HG03097 (cell line): ENCODE measurements around the gene TTC33.
A peak's percentile ranks its signal among the peaks of the same experiment; 100 is the strongest.

Experiments used
- ATAC-seq: cut with Tn5 transposase; IDR thresholded peaks from one replicate; pipeline ENCODE4 v1.9.1; 2021; ENCODE audit not compliant: unreplicated experiment, low FRiP score

Gene TTC33

DNA sequence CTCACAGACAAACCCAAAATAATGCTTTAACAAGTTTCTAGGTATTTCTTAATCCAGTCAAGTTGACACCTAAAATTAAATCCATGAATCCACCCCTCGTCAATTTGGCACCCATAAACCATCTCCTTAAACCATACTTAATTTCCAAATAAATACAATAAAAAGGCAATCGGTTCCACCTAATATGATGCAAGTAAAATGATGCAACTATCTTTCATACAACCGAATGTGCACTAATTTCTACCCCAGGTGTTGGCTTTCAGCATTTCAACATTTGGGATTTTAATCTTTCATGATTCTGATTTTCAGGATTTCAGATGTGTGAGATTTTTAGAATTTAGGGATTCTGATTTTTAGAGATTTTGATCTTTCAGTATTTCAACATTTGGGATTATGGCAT, 25.1 kb upstream of the TTC33 start:
- no peak for ATAC-seq

DNA sequence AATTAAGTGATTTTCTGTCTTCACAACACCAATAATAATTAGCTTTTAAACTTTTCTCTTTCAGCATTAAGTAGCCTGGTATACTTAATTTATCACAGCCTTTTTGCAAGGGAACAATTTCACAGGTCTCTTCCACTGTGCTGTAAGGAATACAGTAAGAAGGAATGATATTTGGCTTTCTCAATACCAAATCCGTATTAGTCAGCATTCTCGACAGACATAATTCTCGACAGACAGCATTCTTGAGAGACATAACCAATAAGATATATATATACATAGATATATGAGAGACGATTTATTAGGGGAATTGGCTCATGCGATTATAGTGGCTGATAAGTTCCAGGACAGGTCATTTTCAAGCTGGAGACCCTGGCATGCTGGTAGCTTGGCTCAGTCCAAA, 24.4 kb upstream of the TTC33 start:
- ATAC-seq, result no peak

DNA sequence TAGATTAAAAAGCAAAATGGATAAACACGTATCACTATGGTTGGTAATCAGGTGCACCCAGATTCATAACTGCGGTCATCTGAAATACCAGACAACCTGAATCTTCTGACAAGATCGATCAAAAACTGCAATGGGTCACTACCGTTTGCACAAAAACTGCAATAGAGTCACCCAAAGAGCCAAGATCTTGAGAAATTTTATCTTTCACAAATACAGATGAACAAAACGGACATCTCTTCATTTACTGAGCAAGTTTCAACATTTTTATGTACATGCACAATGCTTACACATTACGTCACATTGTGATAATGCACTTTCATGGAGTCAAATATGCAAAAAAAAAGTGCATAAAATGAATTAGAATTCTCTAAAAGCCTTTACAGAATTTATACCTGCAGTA, 23.8 kb upstream of the TTC33 start:
- no peak for ATAC-seq

DNA sequence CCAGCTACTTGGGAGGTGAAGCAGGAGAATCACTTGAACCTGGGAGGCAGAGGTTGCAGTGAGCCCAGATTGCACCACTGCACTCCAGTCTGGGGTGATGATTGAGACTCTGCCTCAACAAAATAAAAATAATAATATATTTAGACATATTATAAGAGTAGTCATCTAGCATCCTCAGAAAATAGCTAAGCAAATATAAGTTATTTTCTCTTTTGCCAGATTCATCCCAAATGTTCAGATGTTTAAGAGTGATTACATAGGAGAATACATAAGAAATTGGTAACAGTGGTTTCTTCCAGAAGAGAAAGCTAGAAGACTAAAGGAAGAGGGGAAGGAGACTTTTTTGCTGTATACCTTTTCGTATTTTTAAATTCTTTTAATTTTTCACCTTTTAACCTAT, 22.4 kb upstream of the TTC33 start:
- no peak for ATAC-seq

DNA sequence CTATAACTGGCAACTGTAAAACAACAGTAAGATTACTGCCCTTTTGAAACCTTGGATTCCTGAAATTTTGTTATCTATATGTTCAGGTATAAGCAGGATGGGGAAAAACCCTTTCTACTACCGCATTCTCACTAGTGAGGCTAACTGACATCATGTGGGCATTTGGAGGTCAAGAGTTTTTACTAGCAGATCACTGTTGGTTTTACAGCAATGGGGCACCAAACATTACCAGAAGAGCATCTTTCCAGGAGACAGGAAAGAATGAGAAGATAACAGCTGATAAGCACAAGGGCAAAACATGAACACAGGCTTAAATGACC, 20.9 kb upstream of the TTC33 start:
- ATAC-seq, result no peak

DNA sequence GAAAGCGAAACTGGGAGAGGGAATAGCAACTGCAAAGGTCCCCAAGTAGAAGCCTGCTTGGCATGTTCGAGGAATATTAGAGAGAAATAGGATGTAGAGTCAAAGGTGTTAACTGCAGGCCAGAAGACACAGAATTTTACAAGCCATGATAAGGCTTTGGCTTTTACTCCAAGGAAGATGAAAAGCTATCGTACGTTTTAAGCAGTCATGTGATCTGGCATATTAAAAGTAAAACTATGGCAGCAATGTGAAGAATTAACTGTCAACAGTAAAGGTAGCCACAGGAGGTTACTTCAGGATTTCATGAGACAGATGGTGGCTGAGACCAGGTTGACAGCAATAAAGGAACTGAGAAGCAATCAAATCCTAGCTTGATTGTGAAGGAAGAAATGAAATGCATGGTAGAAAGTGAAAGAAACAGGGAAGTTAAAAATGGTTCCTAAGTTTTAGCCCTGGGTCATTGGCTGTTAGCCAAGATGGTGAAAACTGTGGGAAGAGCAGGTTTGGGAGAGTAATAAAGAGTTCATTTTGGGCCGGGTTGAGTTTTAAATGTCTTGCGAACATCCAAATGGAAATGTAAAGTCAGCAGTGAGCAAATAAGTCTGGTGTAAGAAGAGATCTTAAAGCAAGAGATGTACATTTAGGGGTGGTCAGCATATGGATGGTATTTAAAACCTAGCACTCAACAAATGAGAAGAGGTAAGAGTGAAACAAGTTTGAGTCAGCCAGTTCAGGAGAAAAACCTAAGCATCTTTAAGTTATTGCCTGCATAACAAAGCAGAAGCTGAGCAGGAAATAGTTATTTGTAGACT, 20.3 kb upstream of the TTC33 start:
- no peak for ATAC-seq

DNA sequence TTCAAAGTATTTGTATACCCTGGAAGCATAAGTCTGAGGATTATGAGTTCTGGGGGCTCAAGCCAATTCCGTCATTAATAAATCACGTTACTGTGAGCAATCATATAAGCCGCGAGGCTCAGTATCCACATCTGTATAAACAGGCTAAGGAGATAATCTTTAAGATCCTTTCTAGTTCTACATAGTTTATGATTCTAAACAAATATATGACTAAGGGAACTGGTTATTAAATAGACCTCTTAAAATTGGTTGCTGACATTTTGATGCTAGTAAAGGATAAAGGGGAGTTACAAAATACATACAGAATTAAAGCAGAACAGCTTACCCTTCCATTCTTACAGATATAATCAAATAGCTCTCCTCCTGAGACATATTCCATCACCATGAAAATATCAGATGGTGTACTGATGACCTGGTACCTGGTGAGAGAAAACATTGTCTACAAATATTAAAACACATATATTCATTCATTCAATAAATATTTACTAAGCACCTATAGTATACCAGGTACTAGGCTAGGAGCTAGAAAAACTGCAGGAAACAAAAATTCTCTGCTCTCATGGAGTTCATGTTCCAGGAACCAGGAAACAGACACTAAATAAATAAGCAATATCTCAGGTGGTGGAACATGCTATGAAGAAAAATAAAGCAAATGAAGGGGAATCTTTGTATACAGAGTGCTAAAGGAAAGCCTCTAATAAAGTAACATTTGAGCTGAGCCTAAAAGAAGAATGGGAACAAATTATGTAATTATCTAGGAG, 19.5 kb upstream of the TTC33 start:
- ATAC-seq, result no peak

DNA sequence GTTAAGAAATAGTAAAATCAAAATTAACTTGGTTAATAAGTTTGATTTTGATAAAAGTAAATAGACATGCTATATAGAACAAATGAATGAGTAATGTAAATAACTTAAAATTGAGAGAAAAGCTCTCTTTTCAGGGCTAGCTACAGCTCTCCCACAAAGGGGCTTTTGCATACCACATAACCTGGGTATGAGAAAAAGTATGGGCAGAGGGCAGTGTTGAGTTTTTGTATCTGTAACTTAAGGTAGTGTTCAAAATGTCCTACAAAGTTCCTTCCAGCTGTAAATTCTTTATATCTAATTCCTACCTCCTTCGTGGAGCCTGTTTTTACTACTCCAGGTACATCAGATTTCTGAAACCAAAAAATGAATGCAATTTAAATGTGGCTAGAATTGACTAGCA, 18.9 kb upstream of the TTC33 start:
- no peak for ATAC-seq

DNA sequence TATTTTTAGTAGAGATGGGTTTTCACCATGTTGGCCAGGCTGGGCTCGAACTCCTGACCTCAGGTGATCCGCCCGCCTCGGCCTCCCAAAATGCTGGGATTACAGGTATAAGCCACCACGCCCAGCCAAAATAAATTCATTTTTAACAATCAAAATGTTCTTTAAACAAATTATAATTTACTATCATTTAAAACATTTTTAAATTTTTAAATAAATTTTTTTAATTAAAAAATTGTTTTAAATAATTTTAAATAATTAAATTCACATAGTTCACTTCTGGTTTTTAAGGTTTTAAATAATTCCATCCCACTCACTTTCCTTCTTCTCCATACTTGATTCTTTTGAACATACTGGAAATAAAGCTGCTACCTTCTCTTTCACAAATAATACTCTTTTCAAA, 15.0 kb upstream of the TTC33 start:
- no peak for ATAC-seq

DNA sequence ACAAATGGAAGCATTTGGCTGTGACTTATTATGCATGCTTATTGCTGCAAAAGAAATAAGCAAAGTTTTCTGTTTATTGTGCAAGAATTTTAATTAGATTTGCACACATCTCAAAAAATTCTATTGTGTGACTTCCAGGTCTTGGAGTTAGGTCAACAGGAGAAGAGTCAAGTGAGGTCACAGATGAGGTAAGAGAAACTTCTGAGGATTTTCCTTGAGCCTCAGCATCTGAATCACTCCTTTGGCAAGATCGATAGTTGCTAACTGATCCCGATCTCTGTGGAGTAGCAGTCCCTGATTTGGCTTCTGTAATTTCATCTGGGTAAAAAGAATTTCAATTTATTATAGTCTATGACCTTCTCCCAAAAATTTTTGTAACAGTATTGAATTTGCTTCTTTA, 6.9 kb upstream of the TTC33 start:
- ATAC-seq, result no peak

DNA sequence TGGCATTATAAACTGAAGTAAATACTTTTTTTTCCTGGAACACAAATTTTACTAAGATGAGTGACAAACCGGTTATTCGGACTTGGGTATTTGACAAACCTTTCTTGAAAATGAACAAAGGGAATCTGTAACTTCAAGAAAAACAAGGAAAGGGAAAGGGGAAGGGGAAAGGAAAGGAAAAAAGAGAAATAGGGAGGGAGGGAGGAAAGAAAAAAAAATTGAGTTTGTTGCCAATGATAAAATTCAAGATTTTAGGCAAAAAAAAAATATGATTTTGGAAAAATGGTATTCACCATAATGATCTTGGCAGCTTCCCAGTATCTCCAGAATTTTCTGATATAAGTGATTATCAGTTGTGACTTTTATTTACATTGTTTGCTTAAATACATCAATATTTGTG, 1.6 kb upstream of the TTC33 start:
- no peak for ATAC-seq

DNA sequence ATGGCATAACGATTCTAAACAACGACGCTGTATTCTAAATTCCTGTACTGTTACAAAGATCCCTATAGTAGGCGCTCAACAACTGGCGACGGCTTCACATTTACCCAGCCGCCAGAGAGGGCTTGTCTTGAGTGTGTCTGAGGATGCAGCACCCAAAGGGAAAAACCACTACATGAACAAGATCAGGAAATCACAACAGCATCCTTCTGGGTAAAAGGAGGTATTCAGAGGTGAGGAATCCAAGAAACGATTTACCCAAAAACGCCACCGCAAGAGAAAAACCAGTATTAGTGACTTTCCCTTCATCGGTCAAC, 711 bp downstream of the TTC33 start:
- ATAC-seq, result peak; percentile 66

DNA sequence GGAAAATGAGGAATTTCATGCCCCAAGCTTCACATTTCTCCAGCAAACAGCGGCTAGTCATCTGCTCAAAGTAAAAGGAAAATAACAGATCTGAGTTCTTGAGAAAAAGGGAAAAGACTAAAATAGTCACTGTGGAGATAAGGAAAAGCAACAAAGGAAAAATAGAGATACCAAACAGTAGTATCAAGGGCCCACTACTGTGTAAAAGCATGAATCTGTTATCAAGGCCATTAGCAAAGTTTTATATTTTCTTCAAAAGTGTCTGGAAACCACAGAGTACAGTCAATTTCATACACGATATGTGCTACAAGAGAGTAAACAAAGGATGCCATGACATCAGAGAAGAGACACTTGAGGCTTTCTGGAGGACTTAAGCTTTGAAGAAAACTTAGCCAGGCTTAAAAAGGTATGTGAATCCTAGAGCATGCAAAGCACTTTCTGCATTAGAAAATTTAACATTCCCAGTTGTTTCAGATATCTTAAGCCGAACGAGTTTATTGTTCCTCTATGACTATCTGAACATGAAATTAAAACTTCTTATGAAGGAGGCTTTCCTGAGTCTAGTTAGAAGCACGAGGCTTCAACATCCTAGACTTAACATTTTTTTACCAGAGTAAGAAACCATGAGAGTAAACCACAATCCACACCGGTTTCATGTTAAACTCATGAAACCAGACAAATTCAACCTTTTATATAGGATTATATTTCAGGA, 1.2 kb downstream of the TTC33 start:
- peak; percentile 14 for ATAC-seq

DNA sequence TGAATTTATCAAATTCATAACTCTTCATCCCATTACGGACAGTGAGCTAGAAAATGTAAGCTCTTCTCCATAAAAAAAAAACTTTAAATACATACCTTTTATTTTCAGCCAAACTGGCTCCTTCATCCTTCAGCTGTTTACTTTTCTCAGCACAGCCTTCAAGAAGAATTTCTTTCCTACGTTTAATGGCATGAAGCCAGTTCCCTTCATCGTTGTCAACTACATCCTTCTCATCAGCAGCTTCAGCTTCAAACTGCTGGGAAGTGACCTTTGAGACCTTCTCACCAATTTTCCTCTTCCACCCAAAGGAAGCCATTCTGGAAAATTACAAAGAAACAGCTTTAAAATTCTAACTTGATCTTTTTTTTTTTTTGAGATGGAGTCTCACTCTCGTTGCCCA, 9.1 kb downstream of the TTC33 start:
- ATAC-seq, result no peak

DNA sequence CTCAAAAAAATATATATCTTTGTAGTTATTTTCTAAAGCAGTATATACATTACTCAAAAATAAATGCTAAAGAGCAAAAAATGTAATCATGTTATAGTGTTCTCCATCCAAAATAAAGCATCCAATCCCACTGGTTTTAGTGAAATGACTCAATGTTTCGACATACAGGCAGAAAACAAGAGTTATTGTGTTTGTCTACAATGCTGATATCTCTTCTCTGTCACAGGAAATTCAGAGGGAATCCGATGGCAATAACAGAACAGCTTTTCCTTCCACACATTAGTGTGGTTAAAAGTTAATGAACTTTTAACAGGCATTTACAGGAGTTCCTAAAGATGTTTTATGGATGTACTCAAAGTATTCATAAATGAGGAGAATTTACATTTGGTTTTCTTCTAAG, 12.0 kb downstream of the TTC33 start:
- ATAC-seq, result no peak

DNA sequence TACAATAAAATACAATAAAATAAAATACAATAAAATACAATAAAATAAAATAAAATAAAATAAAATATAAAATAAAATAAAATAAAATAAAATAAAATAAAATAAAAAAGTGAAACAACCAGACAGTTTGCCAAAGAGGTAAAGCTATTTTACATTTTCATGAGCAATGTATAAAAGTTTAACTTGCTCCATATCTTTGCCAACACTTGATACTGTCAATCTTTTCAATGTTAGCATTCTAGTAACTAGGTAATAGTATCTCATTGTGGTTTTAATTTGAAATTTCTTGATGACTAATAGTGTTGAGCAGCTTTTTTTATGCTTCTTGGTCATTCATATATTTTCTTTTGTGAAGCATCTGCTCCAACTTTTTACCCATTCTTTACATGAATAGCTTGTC, 17.3 kb downstream of the TTC33 start:
- no peak for ATAC-seq

DNA sequence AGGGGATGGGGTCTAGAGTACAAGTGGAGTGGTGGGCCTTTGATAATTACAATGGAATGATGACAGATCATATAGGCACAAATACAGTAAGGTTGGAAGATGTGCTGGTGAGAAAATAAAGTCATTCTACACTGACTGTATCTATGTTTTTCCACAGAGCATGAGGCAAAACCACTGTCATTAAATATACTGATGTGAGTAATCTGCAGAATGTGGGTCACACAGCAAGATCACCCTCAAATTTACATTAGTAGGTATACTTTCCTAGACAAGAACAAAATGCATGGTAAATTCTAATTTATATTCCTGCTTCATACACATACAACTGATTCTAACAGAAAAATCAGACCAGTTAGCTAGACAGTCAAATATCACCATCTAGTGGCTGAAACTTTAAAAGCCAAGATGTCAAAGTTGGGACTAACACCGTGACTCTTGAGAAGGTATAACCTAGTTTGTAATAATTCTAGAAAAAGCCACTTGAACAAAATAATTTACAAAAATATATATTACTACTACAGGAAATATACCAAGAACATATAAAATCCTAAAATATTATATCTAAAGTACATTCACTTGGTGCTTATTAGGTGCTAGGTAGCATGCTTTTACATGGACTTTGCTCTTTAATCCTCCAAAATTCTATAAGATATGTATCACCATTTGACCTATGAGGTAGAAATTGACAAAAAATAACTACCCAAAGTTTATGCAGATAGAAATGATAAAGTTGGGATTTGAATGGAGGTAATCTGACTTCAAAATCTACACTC, 19.5 kb downstream of the TTC33 start:
- no peak for ATAC-seq

DNA sequence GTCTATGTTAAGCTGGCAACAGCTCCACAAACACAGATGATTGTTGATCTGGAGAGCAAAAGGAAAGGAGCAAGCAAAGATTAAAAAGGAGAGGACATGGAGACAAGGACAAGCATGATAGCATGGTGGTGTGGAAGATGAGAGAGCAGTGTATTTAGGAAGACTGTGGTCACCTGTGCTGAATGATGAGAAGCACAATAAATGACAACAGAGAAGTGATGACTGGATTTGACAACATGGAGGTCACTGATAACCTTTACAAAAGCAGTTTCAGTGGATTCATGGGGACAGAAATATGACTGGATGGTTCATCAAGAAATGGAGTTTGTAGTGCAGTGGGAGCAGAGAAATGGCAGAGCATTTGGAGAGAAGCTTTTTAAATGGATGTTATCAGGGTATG, 20.2 kb downstream of the TTC33 start:
- ATAC-seq, result no peak

DNA sequence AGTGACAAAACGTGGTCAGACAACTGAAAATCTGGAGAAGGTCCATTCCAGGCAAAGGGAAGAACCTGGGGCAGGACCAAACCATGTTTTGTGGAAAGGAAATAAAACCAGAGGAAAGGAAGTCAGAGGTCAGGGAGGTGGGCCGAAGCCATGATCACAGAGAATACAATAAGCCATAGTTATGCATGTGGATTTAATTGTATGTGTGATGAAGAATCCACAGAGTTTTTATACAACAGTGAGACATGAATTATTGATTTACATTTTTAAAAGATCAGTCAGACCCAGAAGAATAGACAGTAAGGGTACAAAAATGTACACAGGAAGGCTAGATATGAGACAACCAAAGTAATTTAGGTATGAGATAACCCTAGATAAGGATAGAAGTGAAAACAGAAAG, 20.8 kb downstream of the TTC33 start:
- no peak for ATAC-seq

DNA sequence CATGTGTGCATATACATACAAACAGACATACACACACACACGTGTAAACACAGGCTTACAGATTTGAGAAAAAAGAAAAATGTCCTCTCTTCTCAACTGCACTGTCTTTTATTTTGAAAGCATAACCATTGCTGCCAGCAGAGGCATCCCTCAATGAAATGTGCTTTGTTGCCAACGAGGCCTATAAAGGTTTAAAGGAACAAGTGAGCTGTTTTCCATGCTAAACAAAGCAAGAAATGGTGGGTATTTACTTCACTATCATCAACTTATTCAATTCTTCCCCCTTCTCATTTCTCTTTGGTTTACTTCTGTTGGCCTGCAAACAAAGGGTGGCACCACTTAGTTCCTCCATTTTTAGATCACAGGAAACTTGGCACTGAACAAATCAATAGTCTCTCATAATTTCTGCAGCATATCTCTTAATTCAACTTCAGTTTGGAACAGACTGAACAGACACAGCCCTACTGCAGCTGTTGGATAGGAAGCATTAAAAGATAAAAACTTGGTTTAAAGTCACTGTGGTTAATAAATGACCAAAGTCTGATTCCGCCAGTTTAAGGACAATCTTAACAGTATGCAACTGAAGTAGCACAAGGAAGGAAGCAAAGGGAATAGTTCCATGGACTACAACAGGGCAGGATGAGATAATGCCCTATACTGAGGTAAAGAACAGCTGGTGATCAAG, 21.7 kb downstream of the TTC33 start:
- ATAC-seq, result no peak

DNA sequence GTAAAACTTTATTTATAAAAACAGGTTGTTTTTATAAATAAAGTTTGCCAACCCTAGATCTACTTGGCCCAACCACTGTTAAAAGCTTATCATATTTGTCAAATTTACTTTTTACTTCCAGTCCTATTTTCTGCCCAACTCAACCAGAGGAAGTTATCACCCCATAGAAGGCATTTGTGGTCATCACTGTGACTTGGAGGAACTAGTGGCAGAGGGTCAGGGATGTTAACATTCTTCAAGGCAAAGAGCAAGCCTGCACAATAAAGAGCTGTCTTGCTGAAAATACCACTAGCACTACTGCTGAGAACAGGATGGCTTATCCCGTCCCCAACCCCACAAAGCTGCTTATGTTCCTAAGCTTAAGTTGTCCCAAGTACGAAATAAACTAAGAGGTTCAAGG, 22.3 kb downstream of the TTC33 start:
- no peak for ATAC-seq
